Common myeloid progenitor, CD34-positive (primary cell): ENCODE measurements around the gene CMTM4.

Experiments
- CTCF ChIA-PET: fragments of 350-600 bp; sonication (Branson Sonifier 250); formaldehyde crosslinking; loops from one replicate; lab custom pipeline; 2021; ENCODE audit warnings: antibody characterized with exemption; lab: Charles Lee
- POLR2A ChIA-PET: fragments of 350-600 bp; sonication (Branson Sonifier 250); formaldehyde crosslinking; loops from one replicate; lab custom pipeline; 2021; ENCODE audit warnings: antibody characterized with exemption; lab: Charles Lee
- DNase-seq, 3 donors: peaks; one replicate each; pipeline versions ENCODE4 v3.0.0 to v3.0.0-alpha.2; 2013
- H3K27ac ChIP-seq, 2 experiments: 1 replicate in 1 of 2; 2 replicates in 1 of 2; pipeline ENCODE4 v1.7.0; 2013; ENCODE audit warnings: inconsistent platforms in 2 of 2, low read length in 2 of 2, mild to moderate bottlenecking in 2 of 2, low read depth in 1 of 2, moderate library complexity in 1 of 2; ENCODE audit not compliant: severe bottlenecking in 2 of 2, insufficient read depth in 1 of 2, poor library complexity in 1 of 2
- H3K27me3 ChIP-seq, 5 experiments: replicated peaks in 2 of 5; 1 replicate in 3 of 5; 2 replicates in 2 of 5; pipeline versions ENCODE4 v1.6.1 to v1.7.0; 2013; ENCODE audit warnings: low read length in 4 of 5, mild to moderate bottlenecking in 2 of 5, moderate library complexity in 2 of 5, inconsistent platforms in 1 of 5; ENCODE audit not compliant: insufficient read depth in 5 of 5, control insufficient read depth in 4 of 5
- H3K36me3 ChIP-seq, 4 experiments: 1 replicate in 2 of 4; 2 replicates in 2 of 4; pipeline versions ENCODE4 v1.6.1 to v1.7.0; 2013; ENCODE audit warnings: low read length in 3 of 4, control low read depth in 1 of 4, mild to moderate bottlenecking in 1 of 4; ENCODE audit not compliant: control insufficient read depth in 4 of 4, insufficient read depth in 4 of 4
- H3K4me1 ChIP-seq, 4 experiments: 1 replicate in 3 of 4; 2 replicates in 1 of 4; pipeline versions ENCODE4 v1.6.1 to v1.7.1; 2013; ENCODE audit warnings: low read length in 3 of 4, mild to moderate bottlenecking in 3 of 4, control low read depth in 1 of 4, inconsistent platforms in 1 of 4, moderate library complexity in 1 of 4; ENCODE audit not compliant: control insufficient read depth in 4 of 4, insufficient read depth in 4 of 4; ENCODE audit errors: control extremely low read depth in 1 of 4
- H3K4me3 ChIP-seq, 7 experiments: 1 replicate in 4 of 7; 2 replicates in 3 of 7; pipeline versions ENCODE4 v1.5.1 to v1.7.0; 2013; ENCODE audit warnings: mild to moderate bottlenecking in 7 of 7, low read length in 6 of 7, moderate library complexity in 6 of 7, inconsistent platforms in 2 of 7, low read depth in 2 of 7, control low read depth in 1 of 7; ENCODE audit not compliant: insufficient read depth in 4 of 7, control insufficient read depth in 1 of 7; ENCODE audit errors: extremely low read depth in 1 of 7
- H3K9me3 ChIP-seq, 5 experiments: 1 replicate in 4 of 5; 2 replicates in 1 of 5; pipeline versions ENCODE4 v1.6.1 to v1.7.1; 2013; ENCODE audit warnings: low read length in 4 of 5, mild to moderate bottlenecking in 2 of 5, inconsistent platforms in 1 of 5, low read depth in 1 of 5, moderate library complexity in 1 of 5; ENCODE audit not compliant: control insufficient read depth in 4 of 5, insufficient read depth in 2 of 5; ENCODE audit errors: control extremely low read depth in 1 of 5
- WGBS: methylation state at CpG from one replicate; pipeline ENCODE4 v1.1.5; 2013; ENCODE audit not compliant: insufficient coverage; 5-methylcytosine and 5-hydroxymethylcytosine counted together

The CMTM4 gene

GRCh38 chr16:66592241-66592640 lies 104.3 kb downstream of the CMTM4 start:
- DNase-seq: no peak
- CTCF ChIA-PET: interaction anchor here (1.6 kb wide), 1 partner anchor 10 kb away, joined by 5 read pairs; no protein-coding TSS in a partner anchor
- WGBS: 70% methylated on average over 2 of the region's 3 CpGs

GRCh38 chr16:66591018-66591417 lies 105.5 kb downstream of the CMTM4 start:
- Histone ChIP-seq H3K9me3 (peaks cover 0 to 5% (median 0%) of the 10 kb centered on the region in 5 experiments), H3K4me1 (peaks cover 6 to 52% (median 46%) of the 10 kb centered on the region in 4 experiments), H3K4me3 (no peak overlapping the region), H3K36me3 (no peaks in the 10 kb centered on the region), H3K27me3 (no peaks in the 10 kb centered on the region), H3K27ac (no peak overlapping the region)
- no peak for DNase-seq
- WGBS: 100% methylated on average over 3 of the region's 4 CpGs
- CTCF ChIA-PET: interaction anchor here (1.0 to 3.1 kb wide), 15 partner anchors 9 to 277 kb away, joined by 3 to 78 read pairs (median 21); partner anchors contain the start of genes CKLF, CMTM2 and CMTM3
- POLR2A ChIA-PET: interaction anchor here (0.8 kb wide), 1 partner anchor 66 kb away, joined by 3 read pairs; no protein-coding TSS in a partner anchor

More at GRCh38 chr16:66592241-66592640, 104.3 kb downstream of the CMTM4 start:
- Histone ChIP-seq H3K4me3 (no peak overlapping the region), H3K4me1 (peaks cover 3 to 40% (median 33%) of the 10 kb centered on the region in 4 experiments), H3K27ac (no peak overlapping the region), H3K9me3 (peaks cover 0 to 5% (median 0%) of the 10 kb centered on the region in 5 experiments), H3K36me3 (no peaks in the 10 kb centered on the region), H3K27me3 (no peaks in the 10 kb centered on the region)
- POLR2A ChIA-PET: no interaction called here

- Histone ChIP-seq H3K36me3 (no peaks in the 10 kb centered on the region), H3K27me3 (no peaks in the 10 kb centered on the region), H3K9me3 (peaks cover 0 to 5% (median 0%) of the 10 kb centered on the region in 5 experiments), H3K4me3 (peak overlapping the region in 5 of 7 experiments; percentile 27 to 78 (median 59)), H3K27ac (no peak overlapping the region), H3K4me1 (peaks cover 6 to 59% (median 53%) of the 10 kb centered on the region in 4 experiments)
- POLR2A ChIA-PET: interaction anchor here (0.8 kb wide), 1 partner anchor 66 kb away, joined by 3 read pairs; no protein-coding TSS in a partner anchor
- CTCF ChIA-PET: interaction anchor here (1.0 to 3.1 kb wide), 19 partner anchors 10 to 278 kb away, joined by 3 to 78 read pairs (median 13); partner anchors contain the start of genes CKLF, CMTM2 and CMTM3
- 4% methylated on average over 6 of the region's 8 CpGs for WGBS
- peak; percentile 69 to 83 (median 81) for DNase-seq
These were observed 106.2 kb downstream of the CMTM4 start for GRCh38 chr16:66590322-66590721.

GRCh38 chr16:66588981-66589713 lies 107.4 kb downstream of the CMTM4 start:
- CTCF ChIA-PET: interaction anchor here (0.6 to 3.1 kb wide), 35 partner anchors 10 to 247 kb away, joined by 3 to 78 read pairs (median 7); partner anchors contain the start of genes CKLF and CMTM2
- Histone ChIP-seq H3K4me1 (peaks cover 6 to 65% (median 54%) of the 10 kb centered on the region in 4 experiments), H3K4me3 (no peak overlapping the region), H3K27me3 (no peaks in the 10 kb centered on the region), H3K36me3 (no peaks in the 10 kb centered on the region), H3K27ac (no peak overlapping the region), H3K9me3 (peaks cover 0 to 5% (median 0%) of the 10 kb centered on the region in 5 experiments)
- POLR2A ChIA-PET: interaction anchor here (0.5 to 1.1 kb wide), 5 partner anchors 10 to 80 kb away, joined by 3 to 8 read pairs (median 4); no protein-coding TSS in a partner anchor
- WGBS: 97% methylated on average over 4 of the region's 8 CpGs
- DNase-seq: peak; percentile 88 to 92 (median 90)

- whole genome bisulfite sequencing: 13% methylated on average over 4 of the region's 7 CpGs
- H3K4me3 ChIP-seq: peak overlapping the region in 3 of 7 experiments; percentile 29 to 54 (median 38)
- no peak for DNase-seq
- peaks cover 6 to 65% (median 54%) of the 10 kb centered on the region in 4 experiments for H3K4me1 ChIP-seq
- ChIA-PET POLR2A (no interaction called here), CTCF (interaction anchor here (0.6 to 3.1 kb wide), 20 partner anchors 9 to 245 kb away, joined by 3 to 78 read pairs (median 16); partner anchors contain the start of genes CKLF and CMTM2)
- H3K36me3 ChIP-seq: no peaks in the 10 kb centered on the region
- H3K9me3 ChIP-seq: no peaks in the 10 kb centered on the region
- no peak overlapping the region for H3K27ac ChIP-seq
- H3K27me3 ChIP-seq: no peaks in the 10 kb centered on the region
These were observed 108.5 kb downstream of the CMTM4 start for GRCh38 chr16:66587881-66588600.

- peak in 2 of 3 donors; percentile 54 to 67 for DNase-seq
These were observed 110.9 kb downstream of the CMTM4 start for GRCh38 chr16:66585481-66586239.

More at GRCh38 chr16:66585481-66586239, 110.9 kb downstream of the CMTM4 start:
- H3K4me3 ChIP-seq: peak overlapping the region in 1 of 7 experiments; percentile 28
- no peaks in the 10 kb centered on the region for H3K27me3 ChIP-seq
- H3K9me3 ChIP-seq: no peaks in the 10 kb centered on the region
- no peaks in the 10 kb centered on the region for H3K36me3 ChIP-seq
- ChIA-PET CTCF (interaction anchor here (0.7 to 3.0 kb wide), 10 partner anchors 16 to 74 kb away, joined by 3 to 16 read pairs (median 3); no protein-coding TSS in a partner anchor), POLR2A (interaction anchor here (1.3 kb wide), 1 partner anchor 63 kb away, joined by 4 read pairs; no protein-coding TSS in a partner anchor)
- H3K27ac ChIP-seq: no peak overlapping the region
- peaks cover 6 to 67% (median 55%) of the 10 kb centered on the region in 4 experiments for H3K4me1 ChIP-seq
- WGBS: 12% methylated on average over 9 of the region's 10 CpGs
